ENCODE measurements around the gene PICK1.

The PICK1 gene

DNA sequence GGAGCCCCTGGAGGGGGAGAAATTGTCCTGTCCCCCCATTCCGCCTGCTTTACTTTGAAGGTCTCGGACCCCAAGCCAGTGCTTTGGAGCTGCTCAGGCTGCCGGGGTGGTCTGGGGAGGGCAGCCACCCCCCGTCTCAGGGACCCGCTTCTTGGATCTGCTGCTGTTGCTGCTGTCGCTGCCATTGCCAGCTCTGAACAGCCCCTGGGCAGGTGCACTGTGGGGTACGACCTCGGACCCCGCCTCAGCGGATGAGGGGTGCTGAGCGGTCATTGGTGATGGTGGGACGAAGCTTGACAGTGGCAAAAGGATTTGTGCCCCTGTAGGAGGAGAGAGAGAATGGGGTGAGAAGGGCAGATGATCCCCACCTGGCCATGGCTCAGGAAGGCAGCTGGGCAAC lies 27.9 kb downstream of the PICK1 start:
- DNase-seq (ENCODE audit: low spot score): no peak
- TF ChIP-seq, protein P1, sequence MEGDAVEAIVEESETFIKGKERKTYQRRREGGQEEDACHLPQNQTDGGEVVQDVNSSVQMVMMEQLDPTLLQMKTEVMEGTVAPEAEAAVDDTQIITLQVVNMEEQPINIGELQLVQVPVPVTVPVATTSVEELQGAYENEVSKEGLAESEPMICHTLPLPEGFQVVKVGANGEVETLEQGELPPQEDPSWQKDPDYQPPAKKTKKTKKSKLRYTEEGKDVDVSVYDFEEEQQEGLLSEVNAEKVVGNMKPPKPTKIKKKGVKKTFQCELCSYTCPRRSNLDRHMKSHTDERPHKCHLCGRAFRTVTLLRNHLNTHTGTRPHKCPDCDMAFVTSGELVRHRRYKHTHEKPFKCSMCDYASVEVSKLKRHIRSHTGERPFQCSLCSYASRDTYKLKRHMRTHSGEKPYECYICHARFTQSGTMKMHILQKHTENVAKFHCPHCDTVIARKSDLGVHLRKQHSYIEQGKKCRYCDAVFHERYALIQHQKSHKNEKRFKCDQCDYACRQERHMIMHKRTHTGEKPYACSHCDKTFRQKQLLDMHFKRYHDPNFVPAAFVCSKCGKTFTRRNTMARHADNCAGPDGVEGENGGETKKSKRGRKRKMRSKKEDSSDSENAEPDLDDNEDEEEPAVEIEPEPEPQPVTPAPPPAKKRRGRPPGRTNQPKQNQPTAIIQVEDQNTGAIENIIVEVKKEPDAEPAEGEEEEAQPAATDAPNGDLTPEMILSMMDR (IDR thresholded peaks at IDR 0.05; ENCODE audit: extremely low read depth, missing control alignments): no peak

DNA sequence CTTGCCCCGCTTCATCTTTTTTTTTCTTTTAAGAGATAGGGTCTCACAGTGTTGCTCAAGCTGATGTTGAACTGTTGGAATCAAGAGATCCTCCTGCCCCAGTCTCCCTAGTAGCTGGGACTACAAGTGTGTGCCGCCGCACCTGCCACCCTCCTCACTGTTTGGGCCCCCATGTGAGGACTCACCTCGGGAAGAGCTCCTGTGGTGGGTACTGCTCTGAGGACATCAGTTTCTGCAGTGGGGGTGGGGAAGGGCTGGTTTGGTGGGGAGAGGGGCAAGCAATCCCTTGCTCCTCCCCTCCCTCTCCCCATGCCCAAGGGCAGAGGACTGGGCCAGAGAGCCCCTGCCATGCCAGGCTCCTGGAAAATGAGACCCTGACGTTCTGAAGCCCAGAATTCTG lies 28.3 kb downstream of the PICK1 start:
- TF ChIP-seq, protein P1 (IDR thresholded peaks at IDR 0.05; ENCODE audit: extremely low read depth, missing control alignments): no peak
- no peak for DNase-seq (ENCODE audit: low spot score)

GRCh38 chr22:38086001-38086845 lies 29.0 kb downstream of the PICK1 start:
- no peak for DNase-seq (ENCODE audit: low spot score)
- TF ChIP-seq, protein P1 (IDR thresholded peaks at IDR 0.05; ENCODE audit: extremely low read depth, missing control alignments): no peak

DNA sequence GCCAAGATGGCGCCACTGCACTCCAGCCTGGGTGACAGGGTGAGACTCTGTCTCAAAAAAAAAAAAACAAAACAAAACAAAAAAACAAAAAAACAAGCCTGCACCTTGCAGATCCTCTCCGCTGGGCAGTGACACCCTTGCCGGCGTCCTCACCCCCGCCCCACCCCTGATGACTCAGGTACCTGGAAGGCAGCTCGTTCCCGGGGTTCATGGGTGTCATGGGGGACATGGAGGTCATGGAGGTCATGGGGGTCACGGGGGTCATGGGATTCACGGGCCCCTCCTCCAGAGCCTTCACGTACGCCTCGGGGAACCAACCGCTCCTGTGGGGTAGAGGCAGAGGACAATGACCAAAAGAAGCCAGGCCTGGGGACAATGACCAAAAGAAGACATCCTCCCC lies 29.7 kb downstream of the PICK1 start:
- TF ChIP-seq, protein P1 (IDR thresholded peaks at IDR 0.05; ENCODE audit: extremely low read depth, missing control alignments): no peak
- DNase-seq (ENCODE audit: low spot score): no peak

DNA sequence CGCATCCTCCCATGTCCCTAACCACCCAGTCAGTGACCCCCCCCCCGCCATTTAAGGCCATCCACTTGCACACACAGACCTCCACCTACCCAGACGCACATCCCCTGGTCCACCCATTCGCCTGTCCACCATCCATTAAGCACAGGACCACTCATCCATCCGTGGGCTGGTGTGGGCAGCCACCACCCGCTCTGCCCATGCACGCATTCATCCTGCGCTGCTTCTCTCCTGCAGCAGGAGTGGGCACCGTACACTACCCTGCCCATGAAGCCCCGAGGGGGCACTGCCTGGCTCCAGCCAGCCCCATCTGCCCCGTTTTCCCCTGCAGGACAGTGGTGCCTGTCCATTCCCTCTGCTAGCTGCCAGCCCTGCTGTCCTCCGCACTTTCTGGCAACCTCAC lies 30.7 kb downstream of the PICK1 start:
- TF ChIP-seq, protein P1 (IDR thresholded peaks at IDR 0.05; ENCODE audit: extremely low read depth, missing control alignments): no peak
- no peak for DNase-seq (ENCODE audit: low spot score)

DNA sequence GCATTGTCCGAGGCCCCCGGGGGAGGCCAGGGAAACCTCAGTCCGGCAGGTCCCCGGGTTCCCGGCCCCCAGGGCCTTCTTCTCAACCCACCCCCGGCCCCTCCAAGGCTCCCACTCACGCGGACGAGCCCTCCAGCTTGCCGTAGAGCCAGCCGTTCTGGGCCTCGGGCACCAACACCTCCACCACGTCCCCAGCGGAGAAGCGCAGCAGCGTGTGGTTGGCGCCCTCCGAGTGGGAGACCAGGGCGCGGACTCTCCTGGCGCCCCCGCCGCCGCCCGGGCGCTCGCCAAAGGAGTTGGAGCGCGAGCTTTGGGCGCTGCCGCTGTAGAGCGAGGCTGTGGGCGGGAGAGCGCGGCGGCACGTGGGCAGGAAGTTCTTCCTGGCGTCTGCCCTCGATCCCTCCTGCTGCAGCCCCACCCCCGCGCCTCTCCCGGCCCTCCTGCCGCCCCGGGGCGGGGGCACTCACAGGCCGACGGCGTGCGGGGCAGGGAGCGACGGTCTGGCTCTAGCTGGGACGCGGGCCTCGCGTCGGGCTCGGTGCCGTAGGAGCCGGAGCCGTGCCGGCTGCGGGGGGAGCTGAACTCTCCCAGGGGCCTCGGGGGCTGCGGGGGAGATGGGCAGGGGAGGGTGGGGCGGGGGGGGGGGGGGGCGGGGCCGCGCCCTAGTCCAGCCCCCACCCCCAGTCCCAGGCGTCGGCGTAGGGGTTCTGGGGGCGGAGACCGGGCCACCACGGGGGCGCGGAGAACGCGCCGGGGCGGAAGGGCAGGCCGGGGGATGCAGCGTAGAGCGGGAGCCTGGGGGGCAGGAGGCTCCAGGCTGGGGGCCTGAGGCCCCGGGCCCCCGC lies 31.6 kb downstream of the PICK1 start:
- TF ChIP-seq, protein P1 (IDR thresholded peaks at IDR 0.05; ENCODE audit: extremely low read depth, missing control alignments): no peak
- DNase-seq (ENCODE audit: low spot score): no peak

- DNase-seq (ENCODE audit: low spot score): no peak
- TF ChIP-seq, protein P1 (IDR thresholded peaks at IDR 0.05; ENCODE audit: extremely low read depth, missing control alignments): no peak
Observed at GRCh38 chr22:38089474-38089851, 32.3 kb downstream of the PICK1 start.

Data from GM20000 (cell line).